HepG2 (cell line): ENCODE measurements around the gene IRF1. TPM values are rescaled to one million over a fixed set of nuclear protein-coding genes. Genes with fewer than 3 reads are reported as not detected.

ENCODE experiments used
- ATF7 ChIP-seq, 2 experiments: fragments of 450-650 bp in 1 of 2; sonication (generic) in 1 of 2; formaldehyde crosslinking in 1 of 2; IDR thresholded peaks; 2 replicates each; pipeline versions ENCODE4 v1.4.0 to v1.6.1; 2016 to 2020; ENCODE audit warnings: antibody characterized with exemption in 1 of 2, mild to moderate bottlenecking in 1 of 2, missing genetic modification reagents in 1 of 2
- HHEX ChIP-seq: IDR thresholded peaks from 2 replicates; pipeline ENCODE4 v1.6.1; 2016; ENCODE audit warnings: control low read depth
- MEIS2 ChIP-seq: sonication (generic); formaldehyde crosslinking; IDR thresholded peaks from 2 replicates; pipeline ENCODE4 v1.9.0; 2021; ENCODE audit warnings: mild to moderate bottlenecking, missing genetic modification reagents
- MYNN ChIP-seq: sonication (generic); formaldehyde crosslinking; IDR thresholded peaks from 2 replicates; pipeline ENCODE4 v1.4.0; 2020; ENCODE audit warnings: mild to moderate bottlenecking, low read depth, missing genetic modification reagents
- NFIC ChIP-seq: IDR thresholded peaks from 2 replicates; pipeline ENCODE4 v1.6.1; 2012; ENCODE audit warnings: mild to moderate bottlenecking, low read length, inconsistent platforms
- NFYB ChIP-seq: sonication (generic); formaldehyde crosslinking; IDR thresholded peaks from 2 replicates; pipeline ENCODE4 v1.4.0; 2020; ENCODE audit warnings: missing genetic modification reagents
- RFX1 ChIP-seq: fragments of 450-650 bp; IDR thresholded peaks from 2 replicates; pipeline ENCODE4 v1.6.1; 2017
- RXRA ChIP-seq: sonication (generic); formaldehyde crosslinking; IDR thresholded peaks from 2 replicates; pipeline ENCODE4 v1.5.1; 2020; ENCODE audit warnings: missing genetic modification reagents
- SRSF1 ChIP-seq: fragments of 200-400 bp; formaldehyde crosslinking; optimal IDR thresholded peaks from 2 replicates; pipeline ENCODE3; 2017; ENCODE audit warnings: mild to moderate bottlenecking, low read depth, low read length, moderate library complexity
- polyA plus RNA-seq, 8 experiments: library from polyadenylated mRNA; depleted of rRNA in 3 of 8; stranded (reverse) in 7 of 8; unstranded in 1 of 8; fragments of >200 nt; fragmentation: Illumina TruSeq in 4 of 8; extraction: Trizol in 4 of 8; gene quantifications; 2 replicates each; pipeline versions ENCODE4 v1.2.1 to v1.2.3, GENCODE V29; 2011 to 2016; ENCODE audit warnings: low read depth in 4 of 8, missing spikeins in 1 of 8, mixed read lengths in 1 of 8; ENCODE audit not compliant: insufficient read depth in 1 of 8
- total RNA-seq, 5 experiments: library from RNA; depleted of rRNA; stranded (reverse); fragments of >200 nt; fragmentation: Illumina TruSeq; extraction: Trizol; gene quantifications; 2 replicates each; pipeline ENCODE4 v1.2.3, GENCODE V29; 2016; ENCODE audit warnings: low read depth in 1 of 5
- TF ChIP-seq, protein P1 (sequence below): sonication (generic); formaldehyde crosslinking; IDR thresholded peaks from 2 replicates; pipeline ENCODE4 v1.5.1; 2020; ENCODE audit warnings: mild to moderate bottlenecking, missing genetic modification reagents, borderline replicate concordance
- TF ChIP-seq, protein P2 (sequence below): sonication (generic); formaldehyde crosslinking; IDR thresholded peaks from 2 replicates; pipeline ENCODE4 v1.5.1; 2020; ENCODE audit warnings: mild to moderate bottlenecking, missing genetic modification reagents, moderate library complexity
- TF ChIP-seq, protein P3 (sequence below): sonication (generic); formaldehyde crosslinking; IDR thresholded peaks from 2 replicates; pipeline ENCODE4 v1.4.0; 2020; ENCODE audit warnings: mild to moderate bottlenecking, missing genetic modification reagents, borderline replicate concordance
- TF ChIP-seq, protein P4 (sequence below): sonication (generic); formaldehyde crosslinking; IDR thresholded peaks from 2 replicates; pipeline ENCODE4 v1.9.0; 2022; ENCODE audit warnings: missing genetic modification reagents, mild to moderate bottlenecking, borderline replicate concordance

The IRF1 gene
- total and polyA plus RNA-seq, 2 of the 13 experiments (the other 11 are each of a cell fraction or from before 2014, with no cell fraction given): 4.1 to 8.8 TPM

DNA sequence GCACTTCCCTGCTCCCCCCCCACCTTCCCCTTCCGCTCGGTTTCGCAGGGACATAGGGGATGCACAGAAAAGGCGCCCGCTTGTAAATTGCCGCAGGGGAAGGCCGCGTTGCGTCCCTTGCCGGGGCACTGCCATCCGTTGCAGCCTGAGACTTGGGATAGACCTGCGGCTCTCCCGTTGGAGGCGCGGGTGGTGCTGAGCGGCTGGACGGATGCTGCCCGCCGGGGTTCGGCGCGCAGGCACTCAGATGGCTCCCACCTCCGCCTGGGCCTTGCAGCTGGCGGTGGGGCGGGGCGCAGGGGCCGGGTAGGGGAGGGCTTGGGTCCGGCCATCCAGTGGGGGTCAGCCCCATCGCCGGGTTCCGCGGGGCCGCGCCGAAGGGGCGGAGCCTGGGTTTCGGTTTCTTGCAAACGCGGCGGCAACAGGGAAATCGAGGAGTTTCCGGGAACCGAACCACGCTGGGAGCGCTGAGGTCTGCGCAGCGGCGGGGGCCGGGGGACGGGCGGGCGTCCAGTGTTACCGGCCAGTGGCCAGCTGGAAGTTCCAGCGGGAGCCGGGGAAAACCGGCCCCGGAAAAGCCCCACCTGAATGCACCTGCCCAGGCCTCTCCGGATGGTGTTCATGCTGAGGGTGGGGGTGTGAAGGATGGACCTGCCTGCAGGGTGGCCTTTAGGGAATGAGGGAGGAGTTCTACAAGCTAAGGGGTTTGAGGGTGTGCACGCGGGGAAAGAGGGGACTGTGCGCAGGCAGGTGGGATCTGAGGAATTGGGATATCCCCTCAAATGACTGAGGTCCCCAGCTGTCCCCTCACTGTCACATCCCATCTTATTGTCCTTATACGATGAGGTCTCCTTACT lies 6.3 kb upstream of the IRF1 start (continued):
- TF ChIP-seq, protein P1, sequence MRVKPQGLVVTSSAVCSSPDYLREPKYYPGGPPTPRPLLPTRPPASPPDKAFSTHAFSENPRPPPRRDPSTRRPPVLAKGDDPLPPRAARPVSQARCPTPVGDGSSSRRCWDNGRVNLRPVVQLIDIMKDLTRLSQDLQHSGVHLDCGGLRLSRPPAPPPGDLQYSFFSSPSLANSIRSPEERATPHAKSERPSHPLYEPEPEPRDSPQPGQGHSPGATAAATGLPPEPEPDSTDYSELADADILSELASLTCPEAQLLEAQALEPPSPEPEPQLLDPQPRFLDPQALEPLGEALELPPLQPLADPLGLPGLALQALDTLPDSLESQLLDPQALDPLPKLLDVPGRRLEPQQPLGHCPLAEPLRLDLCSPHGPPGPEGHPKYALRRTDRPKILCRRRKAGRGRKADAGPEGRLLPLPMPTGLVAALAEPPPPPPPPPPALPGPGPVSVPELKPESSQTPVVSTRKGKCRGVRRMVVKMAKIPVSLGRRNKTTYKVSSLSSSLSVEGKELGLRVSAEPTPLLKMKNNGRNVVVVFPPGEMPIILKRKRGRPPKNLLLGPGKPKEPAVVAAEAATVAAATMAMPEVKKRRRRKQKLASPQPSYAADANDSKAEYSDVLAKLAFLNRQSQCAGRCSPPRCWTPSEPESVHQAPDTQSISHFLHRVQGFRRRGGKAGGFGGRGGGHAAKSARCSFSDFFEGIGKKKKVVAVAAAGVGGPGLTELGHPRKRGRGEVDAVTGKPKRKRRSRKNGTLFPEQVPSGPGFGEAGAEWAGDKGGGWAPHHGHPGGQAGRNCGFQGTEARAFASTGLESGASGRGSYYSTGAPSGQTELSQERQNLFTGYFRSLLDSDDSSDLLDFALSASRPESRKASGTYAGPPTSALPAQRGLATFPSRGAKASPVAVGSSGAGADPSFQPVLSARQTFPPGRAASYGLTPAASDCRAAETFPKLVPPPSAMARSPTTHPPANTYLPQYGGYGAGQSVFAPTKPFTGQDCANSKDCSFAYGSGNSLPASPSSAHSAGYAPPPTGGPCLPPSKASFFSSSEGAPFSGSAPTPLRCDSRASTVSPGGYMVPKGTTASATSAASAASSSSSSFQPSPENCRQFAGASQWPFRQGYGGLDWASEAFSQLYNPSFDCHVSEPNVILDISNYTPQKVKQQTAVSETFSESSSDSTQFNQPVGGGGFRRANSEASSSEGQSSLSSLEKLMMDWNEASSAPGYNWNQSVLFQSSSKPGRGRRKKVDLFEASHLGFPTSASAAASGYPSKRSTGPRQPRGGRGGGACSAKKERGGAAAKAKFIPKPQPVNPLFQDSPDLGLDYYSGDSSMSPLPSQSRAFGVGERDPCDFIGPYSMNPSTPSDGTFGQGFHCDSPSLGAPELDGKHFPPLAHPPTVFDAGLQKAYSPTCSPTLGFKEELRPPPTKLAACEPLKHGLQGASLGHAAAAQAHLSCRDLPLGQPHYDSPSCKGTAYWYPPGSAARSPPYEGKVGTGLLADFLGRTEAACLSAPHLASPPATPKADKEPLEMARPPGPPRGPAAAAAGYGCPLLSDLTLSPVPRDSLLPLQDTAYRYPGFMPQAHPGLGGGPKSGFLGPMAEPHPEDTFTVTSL (CRISPR knock-in tag): no peak
- TF ChIP-seq, protein P2, sequence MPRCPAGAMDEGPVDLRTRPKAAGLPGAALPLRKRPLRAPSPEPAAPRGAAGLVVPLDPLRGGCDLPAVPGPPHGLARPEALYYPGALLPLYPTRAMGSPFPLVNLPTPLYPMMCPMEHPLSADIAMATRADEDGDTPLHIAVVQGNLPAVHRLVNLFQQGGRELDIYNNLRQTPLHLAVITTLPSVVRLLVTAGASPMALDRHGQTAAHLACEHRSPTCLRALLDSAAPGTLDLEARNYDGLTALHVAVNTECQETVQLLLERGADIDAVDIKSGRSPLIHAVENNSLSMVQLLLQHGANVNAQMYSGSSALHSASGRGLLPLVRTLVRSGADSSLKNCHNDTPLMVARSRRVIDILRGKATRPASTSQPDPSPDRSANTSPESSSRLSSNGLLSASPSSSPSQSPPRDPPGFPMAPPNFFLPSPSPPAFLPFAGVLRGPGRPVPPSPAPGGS (CRISPR knock-in tag): peak; percentile 57; the same call in 1 of the 2 replicates
- TF ChIP-seq RXRA (CRISPR knock-in tag) (no peak; the same call in 1 of the 2 replicates), RFX1 (no peak), SRSF1 (no peak), NFYB (CRISPR knock-in tag) (no peak), ATF7 (IDR thresholded peaks at IDR 0.05) (no peak), ATF7 (CRISPR knock-in tag; IDR thresholded peaks at IDR 0.05) (no peak), MYNN (CRISPR knock-in tag) (no peak), HHEX (CRISPR knock-in tag) (no peak), NFIC (no peak), MEIS2 (CRISPR knock-in tag) (no peak)
- TF ChIP-seq, protein P3, sequence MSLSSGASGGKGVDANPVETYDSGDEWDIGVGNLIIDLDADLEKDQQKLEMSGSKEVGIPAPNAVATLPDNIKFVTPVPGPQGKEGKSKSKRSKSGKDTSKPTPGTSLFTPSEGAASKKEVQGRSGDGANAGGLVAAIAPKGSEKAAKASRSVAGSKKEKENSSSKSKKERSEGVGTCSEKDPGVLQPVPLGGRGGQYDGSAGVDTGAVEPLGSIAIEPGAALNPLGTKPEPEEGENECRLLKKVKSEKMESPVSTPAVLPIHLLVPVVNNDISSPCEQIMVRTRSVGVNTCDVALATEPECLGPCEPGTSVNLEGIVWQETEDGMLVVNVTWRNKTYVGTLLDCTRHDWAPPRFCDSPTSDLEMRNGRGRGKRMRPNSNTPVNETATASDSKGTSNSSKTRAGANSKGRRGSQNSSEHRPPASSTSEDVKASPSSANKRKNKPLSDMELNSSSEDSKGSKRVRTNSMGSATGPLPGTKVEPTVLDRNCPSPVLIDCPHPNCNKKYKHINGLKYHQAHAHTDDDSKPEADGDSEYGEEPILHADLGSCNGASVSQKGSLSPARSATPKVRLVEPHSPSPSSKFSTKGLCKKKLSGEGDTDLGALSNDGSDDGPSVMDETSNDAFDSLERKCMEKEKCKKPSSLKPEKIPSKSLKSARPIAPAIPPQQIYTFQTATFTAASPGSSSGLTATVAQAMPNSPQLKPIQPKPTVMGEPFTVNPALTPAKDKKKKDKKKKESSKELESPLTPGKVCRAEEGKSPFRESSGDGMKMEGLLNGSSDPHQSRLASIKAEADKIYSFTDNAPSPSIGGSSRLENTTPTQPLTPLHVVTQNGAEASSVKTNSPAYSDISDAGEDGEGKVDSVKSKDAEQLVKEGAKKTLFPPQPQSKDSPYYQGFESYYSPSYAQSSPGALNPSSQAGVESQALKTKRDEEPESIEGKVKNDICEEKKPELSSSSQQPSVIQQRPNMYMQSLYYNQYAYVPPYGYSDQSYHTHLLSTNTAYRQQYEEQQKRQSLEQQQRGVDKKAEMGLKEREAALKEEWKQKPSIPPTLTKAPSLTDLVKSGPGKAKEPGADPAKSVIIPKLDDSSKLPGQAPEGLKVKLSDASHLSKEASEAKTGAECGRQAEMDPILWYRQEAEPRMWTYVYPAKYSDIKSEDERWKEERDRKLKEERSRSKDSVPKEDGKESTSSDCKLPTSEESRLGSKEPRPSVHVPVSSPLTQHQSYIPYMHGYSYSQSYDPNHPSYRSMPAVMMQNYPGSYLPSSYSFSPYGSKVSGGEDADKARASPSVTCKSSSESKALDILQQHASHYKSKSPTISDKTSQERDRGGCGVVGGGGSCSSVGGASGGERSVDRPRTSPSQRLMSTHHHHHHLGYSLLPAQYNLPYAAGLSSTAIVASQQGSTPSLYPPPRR (CRISPR knock-in tag): peak; percentile 23
- TF ChIP-seq, protein P4, sequence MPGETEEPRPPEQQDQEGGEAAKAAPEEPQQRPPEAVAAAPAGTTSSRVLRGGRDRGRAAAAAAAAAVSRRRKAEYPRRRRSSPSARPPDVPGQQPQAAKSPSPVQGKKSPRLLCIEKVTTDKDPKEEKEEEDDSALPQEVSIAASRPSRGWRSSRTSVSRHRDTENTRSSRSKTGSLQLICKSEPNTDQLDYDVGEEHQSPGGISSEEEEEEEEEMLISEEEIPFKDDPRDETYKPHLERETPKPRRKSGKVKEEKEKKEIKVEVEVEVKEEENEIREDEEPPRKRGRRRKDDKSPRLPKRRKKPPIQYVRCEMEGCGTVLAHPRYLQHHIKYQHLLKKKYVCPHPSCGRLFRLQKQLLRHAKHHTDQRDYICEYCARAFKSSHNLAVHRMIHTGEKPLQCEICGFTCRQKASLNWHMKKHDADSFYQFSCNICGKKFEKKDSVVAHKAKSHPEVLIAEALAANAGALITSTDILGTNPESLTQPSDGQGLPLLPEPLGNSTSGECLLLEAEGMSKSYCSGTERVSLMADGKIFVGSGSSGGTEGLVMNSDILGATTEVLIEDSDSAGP (CRISPR knock-in tag): peak; percentile 14; the same call in 1 of the 2 replicates
